GM18951 (cell line): ENCODE measurements around the gene PADI4.

Source experiments
- POLR2A ChIP-seq: IDR thresholded peaks from 4 replicates; pipeline ENCODE4 v1.6.1; 2011; ENCODE audit warnings: mild to moderate bottlenecking; ENCODE audit not compliant: insufficient read length, insufficient read depth; ENCODE audit errors: extremely low read depth
- in situ Hi-C: fragments of 300-500 bp; cut with MboI; formaldehyde crosslinking; loops from one replicate; pipeline ENCODE4 v1.12.0; 2022; ENCODE audit warnings: low sequenced_read_pairs, mixed read lengths, inconsistent platforms; ENCODE audit not compliant: unreplicated experiment

Gene PADI4

GRCh38 chr1:17307946-17308345, at the start of gene PADI4:
Gene PADI4 (plus strand): TSS chr1:17308197. CDS start chr1:17308223, 26 bp downstream.
- TF ChIP-seq POLR2A, result no peak
- in situ Hi-C loops, result no loop called here

DNA sequence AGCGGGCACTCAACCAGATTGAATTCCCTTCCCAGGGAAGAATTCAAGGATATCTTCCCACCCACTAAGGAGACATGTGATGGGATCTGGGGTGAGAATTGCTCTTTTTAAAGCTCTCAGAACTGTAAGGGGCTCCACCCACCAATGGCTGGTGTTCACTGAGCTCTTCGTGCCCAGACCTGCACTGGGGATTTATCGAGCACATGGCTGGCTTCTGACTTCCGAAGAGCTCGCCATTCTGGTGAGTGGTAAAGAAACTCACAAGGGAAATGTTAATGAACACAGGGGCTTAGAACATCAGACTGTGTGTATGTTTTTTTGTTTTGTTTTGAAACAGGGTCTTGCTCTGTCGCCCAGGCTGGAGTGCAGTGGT, 49.3 kb upstream of the PADI4 start:
- in situ Hi-C loops, result no loop called here
- TF ChIP-seq POLR2A, result no peak

GRCh38 chr1:17259233-17259873, 48.6 kb upstream of the PADI4 start:
- no peak for TF ChIP-seq POLR2A
- in situ Hi-C loops, result no loop called here

DNA sequence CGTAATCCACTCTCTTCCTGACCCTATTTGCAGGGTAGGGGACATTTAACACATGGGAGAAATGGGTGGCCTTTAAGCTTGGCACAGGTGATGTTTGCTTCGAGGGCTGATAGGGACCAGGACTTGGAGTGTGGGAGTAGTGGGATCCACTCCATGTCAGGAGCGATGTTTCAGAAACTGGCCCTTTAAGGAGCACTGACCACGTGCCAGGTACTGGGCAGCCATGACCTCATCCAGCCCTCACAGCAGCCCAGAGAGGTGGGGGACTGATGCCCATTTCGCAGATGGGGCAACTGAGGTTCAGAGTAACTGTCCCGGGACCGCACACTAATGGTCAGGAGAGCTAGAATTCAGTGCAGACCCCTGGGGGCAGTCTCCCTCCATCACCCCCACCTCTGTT, 47.7 kb upstream of the PADI4 start:
- in situ Hi-C loops, result no loop called here
- no peak for TF ChIP-seq POLR2A

DNA sequence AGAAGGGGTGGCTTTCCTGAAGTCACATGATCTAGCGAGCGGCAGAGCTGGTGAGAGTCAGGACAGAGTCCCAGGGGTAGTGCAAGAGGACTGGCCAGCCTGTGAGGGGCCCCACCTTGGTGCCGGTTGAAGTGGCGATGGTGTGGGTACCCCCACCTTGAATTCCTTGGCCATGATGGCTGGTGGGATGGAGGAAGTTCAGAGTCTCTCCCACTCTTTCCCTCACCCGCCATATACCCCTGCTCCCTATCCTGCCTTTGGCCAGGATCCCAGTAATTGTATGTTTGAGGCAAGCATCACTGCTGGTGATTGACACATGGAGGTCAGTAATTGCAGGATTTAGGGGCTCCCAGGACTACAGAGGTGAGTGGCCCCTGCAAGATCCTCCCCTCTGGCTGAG, 47.3 kb upstream of the PADI4 start:
- in situ Hi-C loops, result no loop called here

DNA sequence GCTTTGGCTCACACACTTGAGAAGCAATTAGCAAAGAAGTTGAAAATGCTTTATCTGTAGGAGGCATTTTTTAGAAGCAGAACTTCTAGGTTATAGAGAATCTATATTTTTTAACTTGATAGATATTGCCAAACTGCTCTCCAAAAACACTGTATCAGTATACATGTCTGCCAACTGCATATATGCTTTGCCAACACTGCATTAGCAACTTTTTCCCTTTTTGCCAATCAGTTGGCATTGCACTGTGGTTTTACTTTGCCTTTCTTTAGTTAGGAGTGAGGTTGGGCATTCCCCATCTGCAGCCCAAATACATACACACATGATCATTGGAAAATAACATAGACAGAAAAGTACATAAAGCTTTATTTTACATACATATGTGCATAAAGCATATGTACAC, 44.1 kb upstream of the PADI4 start:
- TF ChIP-seq POLR2A, result no peak
- in situ Hi-C loops, result no loop called here

More for the DNA sequence above, 47.3 kb upstream of the PADI4 start:
- no peak for TF ChIP-seq POLR2A

GRCh38 chr1:17264470-17264869, 43.5 kb upstream of the PADI4 start:
- TF ChIP-seq POLR2A, result no peak
- in situ Hi-C loops, result no loop called here

DNA sequence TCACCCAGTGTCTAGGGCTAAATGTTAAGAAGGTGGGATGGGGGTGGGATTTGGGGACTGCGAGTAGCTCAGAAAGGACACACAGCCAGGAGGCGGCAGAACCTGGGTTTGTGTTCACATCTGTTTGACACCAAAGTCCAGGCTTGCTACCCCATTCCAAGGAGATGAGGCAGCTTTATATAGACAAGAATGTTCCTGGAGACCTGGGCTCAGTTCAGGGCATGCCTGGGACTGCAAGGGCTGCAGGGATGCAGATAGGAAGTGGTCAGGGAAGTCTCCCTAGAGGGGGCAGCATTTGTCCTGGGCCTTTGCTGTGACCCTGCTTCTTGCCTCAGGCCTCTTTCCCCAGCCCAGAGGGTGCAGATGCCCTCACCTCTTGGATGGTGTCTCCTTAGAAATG, 42.8 kb upstream of the PADI4 start:
- in situ Hi-C loops, result no loop called here

DNA sequence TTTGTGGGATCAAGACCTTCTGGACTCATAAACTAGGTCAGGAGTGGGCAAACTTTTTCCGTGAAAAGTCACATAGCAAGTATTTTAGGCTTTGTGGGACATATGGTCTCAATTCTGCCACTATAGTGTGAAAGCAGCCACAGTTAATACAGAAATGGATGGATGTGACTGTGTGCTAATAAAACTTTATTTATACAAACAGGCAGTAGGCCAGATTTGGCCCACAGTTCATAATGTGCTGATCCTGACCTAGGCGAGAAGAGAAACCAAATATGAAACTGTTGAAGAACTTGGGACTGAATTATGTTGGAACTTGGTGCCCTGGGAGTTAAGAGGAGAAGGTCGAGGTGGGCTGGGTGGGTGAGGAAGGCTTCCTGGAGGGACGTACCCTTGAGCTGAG, 42.0 kb upstream of the PADI4 start:
- in situ Hi-C loops, result no loop called here
- no peak for TF ChIP-seq POLR2A

More for the DNA sequence above, 42.8 kb upstream of the PADI4 start:
- TF ChIP-seq POLR2A, result no peak

- TF ChIP-seq POLR2A, result no peak
- in situ Hi-C loops, result no loop called here
These were observed 36.9 kb upstream of the PADI4 start for GRCh38 chr1:17270891-17271765.

GRCh38 chr1:17272066-17272465, 35.9 kb upstream of the PADI4 start:
- no peak for TF ChIP-seq POLR2A
- in situ Hi-C loops, result no loop called here

DNA sequence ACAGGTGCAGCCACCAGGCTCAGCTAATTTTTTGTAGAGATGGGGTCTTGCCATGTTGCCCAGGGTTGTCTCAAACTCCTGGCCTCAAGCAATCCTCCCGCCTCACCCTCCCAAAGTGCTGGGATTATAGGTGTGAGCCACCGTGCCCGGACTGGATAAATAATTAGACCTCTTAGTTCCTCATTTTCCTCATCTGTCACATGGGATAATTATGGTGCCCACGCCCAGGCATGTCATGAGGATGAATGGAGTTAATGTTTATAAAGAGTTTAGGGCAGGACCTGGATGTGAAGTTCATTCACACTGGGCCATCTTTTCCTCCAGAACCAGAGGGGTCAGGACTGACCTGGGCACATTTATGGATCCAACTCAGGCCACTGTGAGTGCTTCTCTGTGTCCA, 35.4 kb upstream of the PADI4 start:
- in situ Hi-C loops, result no loop called here
- no peak for TF ChIP-seq POLR2A

- in situ Hi-C loops, result no loop called here
- no peak for TF ChIP-seq POLR2A
These were observed 34.9 kb upstream of the PADI4 start for GRCh38 chr1:17273096-17273495.
